Mesothelial cell of epicardium (in vitro differentiated cells): ENCODE data around the gene PLEKHG3. TPM values are rescaled to one million over a fixed set of nuclear protein-coding genes. Genes with fewer than 3 reads are reported as not detected.

Experiments
- DNase-seq, 2 experiments: peaks; one replicate each; pipeline ENCODE4 v3.0.0; 2021; ENCODE audit warnings: low spot score in 2 of 2; ENCODE audit not compliant: unreplicated experiment in 2 of 2
- H3K27ac Mint-ChIP-seq: 2 replicates; pipeline ENCODE4 v1.8.0; 2021; ENCODE audit warnings: mixed read lengths
- H3K27me3 Mint-ChIP-seq: 2 replicates; pipeline ENCODE4 v1.8.0; 2021; ENCODE audit warnings: low read depth, mixed read lengths
- H3K36me3 Mint-ChIP-seq: 2 replicates; pipeline ENCODE4 v1.8.0; 2021; ENCODE audit warnings: mixed read lengths
- H3K4me1 Mint-ChIP-seq: 2 replicates; pipeline ENCODE4 v1.8.0; 2021; ENCODE audit warnings: mixed read lengths
- H3K4me3 Mint-ChIP-seq: 2 replicates; pipeline ENCODE4 v1.8.0; 2021; ENCODE audit warnings: mild to moderate bottlenecking, moderate library complexity, mixed read lengths
- H3K9me3 Mint-ChIP-seq: 2 replicates; pipeline ENCODE4 v1.8.0; 2021; ENCODE audit warnings: mixed read lengths
- total RNA-seq: library from RNA; stranded (reverse); gene quantifications from 3 replicates; pipeline ENCODE4 v1.2.1, GENCODE V29; 2021
- TF ChIP-seq, protein P1 (sequence below): fragments of 200-600 bp; sonication (generic); IDR thresholded peaks from one replicate; pipeline ENCODE4 v1.5.0; 2021; ENCODE audit warnings: antibody characterized with exemption; ENCODE audit not compliant: unreplicated experiment

The PLEKHG3 gene
- total RNA-seq, 1 donor from 2014 or later: 141 TPM

GRCh38 chr14:64701660-64702059 lies 2.6 kb upstream of the PLEKHG3 start:
- no peak overlapping the region for H3K4me3 Mint-ChIP-seq
- no peak overlapping the region for H3K27ac Mint-ChIP-seq
- TF ChIP-seq, protein P1, sequence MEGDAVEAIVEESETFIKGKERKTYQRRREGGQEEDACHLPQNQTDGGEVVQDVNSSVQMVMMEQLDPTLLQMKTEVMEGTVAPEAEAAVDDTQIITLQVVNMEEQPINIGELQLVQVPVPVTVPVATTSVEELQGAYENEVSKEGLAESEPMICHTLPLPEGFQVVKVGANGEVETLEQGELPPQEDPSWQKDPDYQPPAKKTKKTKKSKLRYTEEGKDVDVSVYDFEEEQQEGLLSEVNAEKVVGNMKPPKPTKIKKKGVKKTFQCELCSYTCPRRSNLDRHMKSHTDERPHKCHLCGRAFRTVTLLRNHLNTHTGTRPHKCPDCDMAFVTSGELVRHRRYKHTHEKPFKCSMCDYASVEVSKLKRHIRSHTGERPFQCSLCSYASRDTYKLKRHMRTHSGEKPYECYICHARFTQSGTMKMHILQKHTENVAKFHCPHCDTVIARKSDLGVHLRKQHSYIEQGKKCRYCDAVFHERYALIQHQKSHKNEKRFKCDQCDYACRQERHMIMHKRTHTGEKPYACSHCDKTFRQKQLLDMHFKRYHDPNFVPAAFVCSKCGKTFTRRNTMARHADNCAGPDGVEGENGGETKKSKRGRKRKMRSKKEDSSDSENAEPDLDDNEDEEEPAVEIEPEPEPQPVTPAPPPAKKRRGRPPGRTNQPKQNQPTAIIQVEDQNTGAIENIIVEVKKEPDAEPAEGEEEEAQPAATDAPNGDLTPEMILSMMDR: no peak
- H3K36me3 Mint-ChIP-seq: no peaks in the 10 kb centered on the region
- peaks cover 49% of the 10 kb centered on the region for H3K4me1 Mint-ChIP-seq
- no peak for DNase-seq
- H3K27me3 Mint-ChIP-seq: no peaks in the 10 kb centered on the region
- no peaks in the 10 kb centered on the region for H3K9me3 Mint-ChIP-seq

DNA sequence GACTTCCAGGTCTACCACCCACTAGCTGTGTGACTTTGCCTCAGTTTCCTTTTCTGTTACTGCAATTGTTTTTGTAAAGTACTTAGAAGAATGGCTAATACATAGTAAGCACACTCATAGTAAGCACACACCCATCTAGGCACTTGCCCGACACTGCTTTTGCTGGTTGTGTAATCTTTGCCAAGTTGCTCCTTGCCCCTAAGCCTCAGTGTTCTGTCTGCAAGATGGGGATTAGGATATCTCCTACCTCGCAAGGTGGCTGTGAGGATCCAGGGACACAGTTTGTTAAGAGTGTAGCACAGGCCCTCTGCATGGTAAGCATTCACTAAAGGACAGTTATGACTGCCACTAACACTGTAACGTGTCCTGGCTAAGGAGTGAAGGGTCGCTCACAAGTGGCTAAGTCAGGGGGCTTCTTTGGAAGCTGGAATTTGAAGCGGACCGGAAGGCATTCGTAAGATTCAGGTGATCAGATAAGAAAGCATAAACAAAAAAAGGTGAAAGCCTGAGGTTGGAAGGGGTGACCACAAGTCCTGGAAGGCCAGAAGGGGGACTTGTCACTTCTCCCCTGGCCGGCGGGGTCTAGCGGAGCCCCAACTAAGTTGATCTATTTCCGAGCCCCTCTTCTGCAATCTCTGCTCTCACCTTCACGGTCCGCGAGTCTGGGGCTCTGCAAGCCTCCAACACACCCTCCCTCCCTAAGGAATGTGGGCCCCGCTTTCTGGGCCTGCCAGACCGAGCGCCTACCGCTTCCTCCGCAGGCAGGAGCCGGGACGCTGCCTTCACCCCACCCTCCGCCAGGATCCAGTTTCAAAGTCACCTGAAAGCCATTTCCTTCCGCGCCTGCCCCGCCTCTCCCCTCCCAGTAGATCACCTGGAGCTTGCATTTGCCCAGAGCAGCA lies 1.5 kb upstream of the PLEKHG3 start:
- Mint-ChIP-seq H3K27me3 (no peaks in the 10 kb centered on the region), H3K4me3 (peak overlapping the region; percentile 83), H3K36me3 (no peaks in the 10 kb centered on the region), H3K4me1 (peaks cover 58% of the 10 kb centered on the region), H3K9me3 (no peaks in the 10 kb centered on the region), H3K27ac (peak overlapping the region; percentile 96)
- DNase-seq: peak; percentile 55 to 78
- TF ChIP-seq, protein P1: no peak

GRCh38 chr14:64703395-64704142 lies 655 bp upstream of the PLEKHG3 start:
- no peak for DNase-seq
- H3K36me3 Mint-ChIP-seq: no peaks in the 10 kb centered on the region
- no peaks in the 10 kb centered on the region for H3K27me3 Mint-ChIP-seq
- H3K4me3 Mint-ChIP-seq: peak overlapping the region; percentile 83
- H3K4me1 Mint-ChIP-seq: peaks cover 66% of the 10 kb centered on the region
- TF ChIP-seq, protein P1: no peak
- H3K9me3 Mint-ChIP-seq: no peaks in the 10 kb centered on the region
- peak overlapping the region; percentile 96 for H3K27ac Mint-ChIP-seq

DNA sequence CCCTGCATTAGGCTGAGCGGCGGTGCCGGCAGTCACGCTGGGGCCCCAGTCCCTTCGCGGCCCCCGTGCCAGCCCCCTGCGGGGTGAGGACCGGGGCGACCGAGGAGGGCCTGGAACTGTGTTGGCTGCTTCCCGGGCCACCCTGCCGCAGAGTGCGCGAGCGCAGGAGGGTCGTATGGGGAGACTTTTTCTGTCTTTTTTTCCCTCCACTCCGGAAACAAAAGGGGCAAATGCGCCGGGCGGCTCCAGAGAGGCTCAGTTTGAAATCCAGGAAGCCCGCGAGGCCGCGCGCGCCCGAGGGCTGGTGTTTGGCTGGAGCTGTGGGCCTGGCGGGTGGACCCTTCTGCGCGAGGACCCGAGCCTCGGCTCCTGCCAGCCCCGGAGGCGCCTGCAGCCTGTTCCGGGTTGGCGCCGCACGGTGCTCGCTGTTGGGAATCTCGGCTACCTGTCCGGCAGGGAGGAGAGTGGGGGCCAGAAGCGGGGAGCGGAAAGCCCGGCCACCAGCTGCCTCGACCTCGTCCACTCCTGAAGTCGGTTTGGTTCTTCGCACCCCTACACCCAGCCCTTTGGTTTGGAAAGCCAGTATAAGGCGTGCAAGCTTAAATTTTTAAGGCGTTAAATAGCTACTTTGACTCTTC lies 638 bp downstream of the PLEKHG3 start:
- H3K4me3 Mint-ChIP-seq: peak overlapping the region; percentile 83
- peaks cover 68% of the 10 kb centered on the region for H3K4me1 Mint-ChIP-seq
- peak overlapping the region; percentile 94 for H3K27ac Mint-ChIP-seq
- no peaks in the 10 kb centered on the region for H3K9me3 Mint-ChIP-seq
- H3K27me3 Mint-ChIP-seq: no peaks in the 10 kb centered on the region
- DNase-seq: peak in 1 of 2 experiments; percentile 65
- TF ChIP-seq, protein P1: no peak
- no peaks in the 10 kb centered on the region for H3K36me3 Mint-ChIP-seq

GRCh38 chr14:64705381-64706118 lies 1.3 kb downstream of the PLEKHG3 start:
- no peaks in the 10 kb centered on the region for H3K27me3 Mint-ChIP-seq
- H3K4me1 Mint-ChIP-seq: peaks cover 69% of the 10 kb centered on the region
- no peaks in the 10 kb centered on the region for H3K9me3 Mint-ChIP-seq
- peak overlapping the region; percentile 83 for H3K4me3 Mint-ChIP-seq
- DNase-seq: no peak
- H3K36me3 Mint-ChIP-seq: no peaks in the 10 kb centered on the region
- TF ChIP-seq, protein P1: no peak
- peak overlapping the region; percentile 94 for H3K27ac Mint-ChIP-seq
